Mucosa of rectum (tissue), 2 donors: ENCODE results near the gene RNF114.
"Not testable (repeated sequence)": the region's sequence is repeated elsewhere in the genome, so short reads cannot be mapped to it uniquely, and the experiment has no call there.

Source experiments
- H3K27ac ChIP-seq, 2 donors: one replicate each; pipeline ENCODE4 v1.7.0; 2013; ENCODE audit warnings: inconsistent platforms in 2 of 2, low read depth in 2 of 2, low read length in 2 of 2
- H3K27me3 ChIP-seq, 2 donors: one replicate each; pipeline ENCODE4 v1.7.0; 2013; ENCODE audit warnings: low read length in 2 of 2; ENCODE audit not compliant: control insufficient read depth in 2 of 2, insufficient read depth in 2 of 2
- H3K36me3 ChIP-seq, 2 donors: one replicate each; pipeline ENCODE4 v1.7.0; 2013; ENCODE audit warnings: low read length in 2 of 2; ENCODE audit not compliant: control insufficient read depth in 2 of 2, insufficient read depth in 2 of 2
- H3K4me1 ChIP-seq, 2 donors: one replicate each; pipeline ENCODE4 v1.7.0; 2013; ENCODE audit warnings: low read length in 2 of 2, mild to moderate bottlenecking in 1 of 2; ENCODE audit not compliant: control insufficient read depth in 2 of 2, insufficient read depth in 2 of 2
- H3K4me3 ChIP-seq, 2 donors: one replicate each; pipeline ENCODE4 v1.7.0; 2013; ENCODE audit warnings: low read length in 2 of 2
- H3K9ac ChIP-seq, 2 donors: one replicate each; pipeline ENCODE4 v1.7.0; 2013; ENCODE audit warnings: low read length in 2 of 2, low read depth in 1 of 2, mild to moderate bottlenecking in 1 of 2
- H3K9me3 ChIP-seq, 2 donors: one replicate each; pipeline ENCODE4 v1.7.0; 2013; ENCODE audit warnings: low read length in 2 of 2; ENCODE audit not compliant: control insufficient read depth in 2 of 2
- donor health status: healthy.
- donor health status: Normal muscosa, but diverticular disease.

Gene RNF114

GRCh38 chr20:49892260-49892659, 43.9 kb upstream of the RNF114 start:
- Histone ChIP-seq H3K9ac (no peak overlapping the region), H3K4me3 (no peak overlapping the region), H3K4me1 (peaks cover 10 to 11% of the 10 kb centered on the region in 2 donors), H3K27ac (no peak overlapping the region), H3K9me3 (no peaks in the 10 kb centered on the region), H3K36me3 (peaks cover 0 to 3% of the 10 kb centered on the region in 2 donors), H3K27me3 (no peaks in the 10 kb centered on the region)

DNA sequence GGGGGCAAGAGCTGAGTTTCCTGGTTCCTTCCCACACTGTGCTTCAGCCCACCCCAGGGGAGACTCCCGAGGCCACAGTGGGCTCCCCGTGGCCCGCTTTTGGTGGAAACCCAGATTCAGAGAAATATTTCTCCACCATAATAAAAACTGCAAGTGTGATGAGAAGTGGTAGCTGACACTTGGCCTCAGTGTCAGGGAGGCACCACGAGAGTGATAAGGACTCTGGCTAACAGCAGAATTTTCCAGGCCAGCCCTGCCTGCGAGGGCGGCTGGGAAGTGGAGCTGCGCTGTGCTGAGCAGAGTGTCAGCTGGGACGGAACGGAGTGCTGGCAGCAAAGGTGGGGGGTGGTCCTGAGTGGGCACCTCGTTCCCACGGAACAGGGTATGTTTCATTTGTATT, 43.4 kb upstream of the RNF114 start:
- no peaks in the 10 kb centered on the region for H3K9me3 ChIP-seq
- no peak overlapping the region for H3K4me3 ChIP-seq
- no peak overlapping the region for H3K27ac ChIP-seq
- peaks cover 10 to 11% of the 10 kb centered on the region in 2 donors for H3K4me1 ChIP-seq
- H3K27me3 ChIP-seq = no peaks in the 10 kb centered on the region
- no peak overlapping the region for H3K9ac ChIP-seq
- peaks cover 0 to 1% of the 10 kb centered on the region in 2 donors for H3K36me3 ChIP-seq

DNA sequence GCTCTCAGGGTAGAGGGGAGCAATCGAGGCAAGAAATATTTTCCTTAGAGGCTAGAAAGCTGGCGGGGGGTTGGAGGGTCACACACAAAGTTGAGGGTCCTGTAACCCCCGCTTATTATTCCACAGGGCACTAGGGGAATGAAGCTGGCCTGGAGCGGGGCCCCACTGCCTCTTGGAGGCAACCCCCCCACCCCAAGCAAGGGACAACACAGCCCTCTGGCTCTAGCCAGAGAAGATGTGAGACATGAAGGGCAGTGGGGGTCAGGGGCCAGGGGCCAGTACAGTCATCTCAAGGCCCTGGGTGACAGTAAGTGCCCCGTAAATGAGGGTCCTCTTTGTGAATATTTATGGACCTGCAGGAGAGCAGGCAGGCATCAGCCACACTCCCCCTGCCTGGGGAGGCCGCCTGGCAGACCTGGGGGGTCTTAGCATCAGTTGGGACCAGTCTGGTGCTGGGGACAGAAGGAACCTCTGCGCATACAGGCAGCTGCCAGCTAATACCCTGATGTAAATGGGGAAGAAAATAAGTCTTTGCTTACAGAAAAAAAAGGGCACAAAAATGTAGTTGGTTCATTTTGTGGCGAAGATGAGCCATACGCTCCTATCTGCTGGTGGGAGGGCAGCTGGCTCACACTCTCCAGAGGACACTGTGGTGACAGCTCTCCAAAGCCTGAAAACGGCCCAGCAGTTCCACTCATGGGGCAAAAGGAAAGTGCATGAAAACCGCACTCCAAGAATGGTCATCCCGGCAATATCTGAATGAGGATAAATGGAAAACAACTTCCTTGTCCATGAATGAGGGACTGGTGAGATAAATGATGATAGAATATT, 42.7 kb upstream of the RNF114 start:
- Histone ChIP-seq H3K4me3 (no peak overlapping the region), H3K36me3 (no peaks in the 10 kb centered on the region), H3K9ac (no peak overlapping the region), H3K9me3 (no peaks in the 10 kb centered on the region), H3K27me3 (no peaks in the 10 kb centered on the region), H3K4me1 (peaks cover 10 to 11% of the 10 kb centered on the region in 2 donors), H3K27ac (no peak overlapping the region)

GRCh38 chr20:49894073-49894470, 42.1 kb upstream of the RNF114 start:
- Histone ChIP-seq H3K4me3 (no peak overlapping the region), H3K9me3 (no peaks in the 10 kb centered on the region), H3K4me1 (peaks cover 8 to 10% of the 10 kb centered on the region in 2 donors), H3K27me3 (no peaks in the 10 kb centered on the region), H3K36me3 (no peaks in the 10 kb centered on the region), H3K27ac (no peak overlapping the region), H3K9ac (no peak overlapping the region)

DNA sequence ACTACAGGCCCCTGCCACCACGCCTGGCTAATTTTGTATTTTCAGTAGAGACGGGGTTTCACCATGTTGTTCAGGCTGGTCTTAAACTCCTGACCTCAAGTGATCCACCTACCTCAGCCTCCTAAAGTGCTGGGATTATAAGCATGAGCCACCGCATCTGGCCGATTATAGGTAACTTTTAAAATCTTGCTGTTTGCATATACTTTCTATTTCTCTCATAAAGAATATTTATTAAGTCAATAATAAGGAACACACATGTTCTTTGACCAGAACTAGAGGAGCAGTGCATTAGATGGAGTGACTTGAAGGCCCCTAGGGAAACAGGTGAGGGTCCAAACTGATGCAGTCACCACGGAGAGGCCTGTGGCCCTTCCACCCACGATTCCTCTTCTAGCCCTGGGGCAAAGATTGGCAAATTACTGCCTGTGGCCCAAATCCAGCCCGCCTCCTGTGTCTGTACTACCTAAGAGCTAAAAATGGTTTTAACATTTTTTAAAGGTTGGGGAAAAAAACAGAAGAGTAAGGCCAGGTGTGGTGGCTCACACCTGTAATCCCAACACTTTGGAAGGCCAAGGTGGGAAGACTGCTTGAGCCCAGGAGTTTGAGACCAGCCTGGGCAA, 40.6 kb upstream of the RNF114 start:
- H3K4me1 ChIP-seq, H3K9ac ChIP-seq, H3K4me3 ChIP-seq, H3K36me3 ChIP-seq, H3K27me3 ChIP-seq, H3K9me3 ChIP-seq, H3K27ac ChIP-seq: not testable (repeated sequence)

DNA sequence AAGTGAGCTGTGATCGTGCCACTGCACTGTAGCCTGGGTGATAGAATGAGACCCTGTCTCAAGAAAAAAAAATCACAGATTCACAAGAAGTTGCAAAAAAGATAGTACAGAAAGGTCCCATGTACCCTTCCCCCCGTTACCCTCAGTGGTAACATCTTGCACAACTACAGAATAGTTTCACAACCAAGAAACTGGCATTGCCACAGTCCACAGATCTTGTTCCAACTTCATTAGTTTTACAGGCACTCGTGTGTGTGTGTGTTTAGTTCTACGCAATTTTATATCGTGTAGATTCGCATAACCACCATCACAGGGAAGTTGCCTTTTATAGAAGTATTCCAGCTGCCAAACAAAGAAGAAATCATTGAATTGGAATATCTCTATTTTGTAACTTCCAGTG, 40.0 kb upstream of the RNF114 start:
- no peak overlapping the region for H3K9ac ChIP-seq
- no peaks in the 10 kb centered on the region for H3K36me3 ChIP-seq
- no peak overlapping the region for H3K4me3 ChIP-seq
- no peak overlapping the region for H3K27ac ChIP-seq
- no peaks in the 10 kb centered on the region for H3K27me3 ChIP-seq
- peaks cover 0 to 2% of the 10 kb centered on the region in 2 donors for H3K4me1 ChIP-seq
- H3K9me3 ChIP-seq = no peaks in the 10 kb centered on the region

GRCh38 chr20:49899541-49900383, 36.4 kb upstream of the RNF114 start:
- peaks cover 12 to 15% of the 10 kb centered on the region in 2 donors for H3K36me3 ChIP-seq
- H3K9ac ChIP-seq = no peak overlapping the region
- H3K27ac ChIP-seq = no peak overlapping the region
- no peaks in the 10 kb centered on the region for H3K27me3 ChIP-seq
- no peak overlapping the region for H3K4me3 ChIP-seq
- H3K4me1 ChIP-seq = no peaks in the 10 kb centered on the region
- H3K9me3 ChIP-seq = no peaks in the 10 kb centered on the region

GRCh38 chr20:49901588-49901987, 34.6 kb upstream of the RNF114 start:
- Histone ChIP-seq H3K36me3 (peaks cover 31 to 32% of the 10 kb centered on the region in 2 donors), H3K27ac (no peak overlapping the region), H3K9ac (no peak overlapping the region), H3K4me1 (no peaks in the 10 kb centered on the region), H3K27me3 (no peaks in the 10 kb centered on the region), H3K9me3 (no peaks in the 10 kb centered on the region), H3K4me3 (no peak overlapping the region)

DNA sequence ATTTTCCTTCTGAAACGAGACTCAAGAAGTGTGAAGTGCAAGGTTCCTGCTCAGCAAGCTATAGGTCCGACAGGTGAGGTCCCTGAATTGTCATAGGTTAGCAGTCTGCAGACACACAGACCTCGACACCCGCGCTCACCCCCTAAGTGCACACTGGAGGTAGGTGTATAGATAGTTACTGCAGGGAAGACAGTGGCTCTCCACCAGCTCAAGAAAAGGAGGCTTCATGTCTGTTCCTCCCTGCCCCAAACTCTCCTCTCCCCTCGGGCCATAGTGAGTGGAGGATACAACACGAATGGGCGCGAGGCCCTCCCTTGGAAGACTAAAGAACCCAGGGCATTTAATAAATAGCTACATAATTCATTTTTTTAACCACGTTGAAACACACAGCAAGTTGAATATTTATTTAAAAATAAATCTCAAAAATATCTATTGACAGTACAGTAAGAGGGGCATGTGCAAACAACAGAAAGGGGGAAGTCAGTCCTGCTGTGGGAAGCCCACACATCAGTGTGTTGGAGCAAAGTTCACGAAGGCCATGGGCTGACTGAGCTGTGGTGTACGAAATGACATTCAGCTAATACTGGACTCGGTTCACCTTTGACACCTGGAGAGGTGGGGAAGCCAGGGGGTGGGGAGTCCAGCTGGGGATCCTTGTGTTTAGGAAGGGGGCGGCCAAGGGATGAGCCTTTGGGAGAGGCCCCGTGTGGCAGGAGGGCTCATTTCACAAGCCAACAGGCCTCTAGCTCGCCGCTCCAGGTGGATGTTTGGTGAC, 31.6 kb upstream of the RNF114 start:
- peaks cover 4 to 12% of the 10 kb centered on the region in 2 donors for H3K4me1 ChIP-seq
- no peak overlapping the region for H3K9ac ChIP-seq
- H3K36me3 ChIP-seq = peaks cover 49 to 50% of the 10 kb centered on the region in 2 donors
- H3K27ac ChIP-seq = no peak overlapping the region
- H3K27me3 ChIP-seq = no peaks in the 10 kb centered on the region
- H3K9me3 ChIP-seq = no peaks in the 10 kb centered on the region
- no peak overlapping the region for H3K4me3 ChIP-seq
